ENCODE results near the gene COX19.
"Not testable (repeated sequence)": the region's sequence is repeated elsewhere in the genome, so short reads cannot be mapped to it uniquely, and the experiment has no call there.

Gene COX19

DNA sequence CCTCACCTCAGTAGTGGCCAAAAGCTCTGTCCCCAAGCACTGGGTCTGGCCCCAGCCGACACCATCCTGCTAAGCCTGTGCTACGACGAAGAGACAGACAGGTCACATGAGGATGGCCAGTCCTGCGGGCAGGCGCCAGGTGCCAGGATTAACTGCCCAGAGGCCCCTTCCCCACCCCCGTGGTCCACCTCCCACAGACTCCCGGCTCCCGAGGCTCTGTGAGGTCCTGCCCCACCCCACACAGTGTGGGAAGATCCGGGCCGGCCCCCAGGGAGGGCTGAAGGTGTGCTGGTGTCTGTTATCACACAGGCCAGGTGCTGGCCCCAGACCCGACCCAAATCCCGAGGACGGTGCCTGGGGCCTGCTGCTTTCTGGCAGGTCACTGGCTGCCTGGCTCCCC, 34.9 kb upstream of the COX19 start:
- no peak for DNase-seq (ENCODE audit: low read depth)

- no peak for DNase-seq (ENCODE audit: low read depth)
Observed at GRCh38 chr7:1009747-1010146, 34.4 kb upstream of the COX19 start.

- no peak for DNase-seq (ENCODE audit: low read depth)
Observed at GRCh38 chr7:1008733-1009363, 33.5 kb upstream of the COX19 start.

DNA sequence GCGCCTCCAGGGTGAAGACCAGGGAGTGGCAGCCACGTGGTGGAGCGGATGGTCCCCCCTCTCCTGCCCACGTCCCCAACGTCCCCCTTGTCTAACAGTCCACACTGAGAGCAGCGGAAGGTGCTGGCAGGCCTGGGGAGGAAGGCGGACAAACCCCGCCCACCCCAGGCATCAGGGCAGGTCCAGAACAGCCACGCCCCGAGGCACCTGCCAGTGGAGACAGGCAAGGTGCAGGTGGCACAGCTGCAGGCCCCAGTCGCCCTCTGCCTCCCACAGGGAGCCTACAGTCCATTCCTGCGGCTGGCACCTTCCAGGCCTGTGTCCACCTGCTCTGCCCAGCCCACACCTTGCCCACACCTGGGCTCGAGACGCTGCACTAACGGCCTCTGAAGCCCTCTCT, 32.6 kb upstream of the COX19 start:
- DNase-seq (ENCODE audit: low read depth), result no peak

GRCh38 chr7:1005303-1005702, 30.0 kb upstream of the COX19 start:
- DNase-seq (ENCODE audit: low read depth), result no peak

DNA sequence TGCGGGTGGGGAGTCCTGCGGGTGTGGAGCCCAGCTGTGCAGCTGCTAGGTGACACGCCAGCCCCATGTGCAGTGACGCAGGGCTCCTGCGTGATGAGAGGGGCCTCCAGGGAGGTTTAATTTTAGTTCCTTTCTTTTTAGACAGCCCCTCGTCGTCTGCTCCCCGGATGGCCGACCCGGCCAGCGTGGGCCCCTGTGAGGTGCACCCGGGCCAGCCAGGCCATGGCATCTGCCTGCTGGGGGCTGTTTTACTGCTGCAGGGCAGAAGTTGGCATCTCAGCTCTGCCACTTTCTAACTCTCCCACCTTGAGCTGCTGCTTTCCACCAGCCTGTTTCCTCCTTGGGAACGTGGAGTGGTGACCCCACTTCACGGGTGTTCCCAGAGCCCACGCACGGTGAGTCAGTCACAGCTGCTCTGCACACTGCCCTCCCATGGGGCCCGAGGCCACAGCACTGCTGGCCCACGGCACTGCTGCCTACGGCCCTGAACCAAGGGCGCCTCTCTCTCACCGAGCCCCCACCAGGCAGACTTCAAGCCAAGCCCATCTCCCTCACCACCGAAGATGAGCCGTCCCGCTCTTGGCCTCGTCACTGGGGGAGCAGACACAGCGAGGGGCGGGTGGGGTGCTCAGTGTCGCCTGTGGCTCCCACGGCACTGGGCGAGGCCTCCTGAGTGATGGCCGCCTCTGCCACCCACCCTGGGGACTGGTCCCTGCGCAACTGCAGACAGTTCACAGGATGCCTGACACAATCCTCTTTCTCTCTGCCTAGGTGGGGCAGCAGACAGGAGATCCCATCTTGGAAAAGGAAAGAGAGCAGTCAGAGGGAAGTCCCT, 28.9 kb upstream of the COX19 start:
- DNase-seq (ENCODE audit: low read depth), result no peak

DNA sequence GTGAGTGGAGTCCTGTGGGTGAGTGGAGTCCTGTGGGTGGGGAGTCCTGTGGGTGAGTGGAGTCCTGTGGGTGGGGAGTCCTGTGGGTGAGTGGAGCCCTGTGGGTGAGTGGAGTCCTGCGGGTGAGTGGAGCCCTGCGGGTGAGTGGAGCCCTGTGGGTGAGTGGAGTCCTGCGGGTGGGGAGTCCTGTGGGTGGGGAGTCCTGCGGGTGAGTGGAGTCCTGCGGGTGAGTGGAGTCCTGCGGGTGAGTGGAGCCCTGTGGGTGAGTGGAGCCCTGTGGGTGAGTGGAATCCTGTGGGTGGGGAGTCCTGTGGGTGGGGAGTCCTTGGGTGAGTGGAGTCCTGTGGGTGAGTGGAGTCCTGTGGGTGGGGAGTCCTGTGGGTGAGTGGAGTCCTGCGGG, 27.1 kb upstream of the COX19 start:
- not testable (repeated sequence) for DNase-seq (ENCODE audit: low read depth)

DNA sequence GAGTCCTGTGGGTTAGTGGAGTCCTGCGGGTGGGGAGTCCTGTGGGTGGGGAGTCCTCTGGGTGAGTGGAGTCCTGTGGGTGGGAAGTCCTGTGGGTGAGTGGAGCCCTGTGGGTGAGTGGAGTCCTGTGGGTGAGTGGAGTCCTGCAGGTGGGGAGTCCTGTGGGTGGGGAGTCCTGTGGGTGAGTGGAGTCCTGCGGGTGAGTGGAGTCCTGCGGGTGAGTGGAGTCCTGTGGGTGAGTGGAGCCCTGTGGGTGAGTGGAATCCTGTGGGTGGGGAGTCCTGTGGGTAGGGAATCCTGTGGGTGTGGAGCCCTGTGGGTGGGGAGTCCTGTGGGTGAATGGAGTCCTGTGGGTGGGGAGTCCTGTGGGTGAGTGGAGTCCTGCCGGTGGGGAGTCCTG, 26.7 kb upstream of the COX19 start:
- DNase-seq (ENCODE audit: low read depth), result not testable (repeated sequence)

- not testable (repeated sequence) for DNase-seq (ENCODE audit: low read depth)
Observed at GRCh38 chr7:1001069-1001770, 25.9 kb upstream of the COX19 start.

GRCh38 chr7:999941-1000935, 24.9 kb upstream of the COX19 start:
- no peak for DNase-seq (ENCODE audit: low read depth)

DNA sequence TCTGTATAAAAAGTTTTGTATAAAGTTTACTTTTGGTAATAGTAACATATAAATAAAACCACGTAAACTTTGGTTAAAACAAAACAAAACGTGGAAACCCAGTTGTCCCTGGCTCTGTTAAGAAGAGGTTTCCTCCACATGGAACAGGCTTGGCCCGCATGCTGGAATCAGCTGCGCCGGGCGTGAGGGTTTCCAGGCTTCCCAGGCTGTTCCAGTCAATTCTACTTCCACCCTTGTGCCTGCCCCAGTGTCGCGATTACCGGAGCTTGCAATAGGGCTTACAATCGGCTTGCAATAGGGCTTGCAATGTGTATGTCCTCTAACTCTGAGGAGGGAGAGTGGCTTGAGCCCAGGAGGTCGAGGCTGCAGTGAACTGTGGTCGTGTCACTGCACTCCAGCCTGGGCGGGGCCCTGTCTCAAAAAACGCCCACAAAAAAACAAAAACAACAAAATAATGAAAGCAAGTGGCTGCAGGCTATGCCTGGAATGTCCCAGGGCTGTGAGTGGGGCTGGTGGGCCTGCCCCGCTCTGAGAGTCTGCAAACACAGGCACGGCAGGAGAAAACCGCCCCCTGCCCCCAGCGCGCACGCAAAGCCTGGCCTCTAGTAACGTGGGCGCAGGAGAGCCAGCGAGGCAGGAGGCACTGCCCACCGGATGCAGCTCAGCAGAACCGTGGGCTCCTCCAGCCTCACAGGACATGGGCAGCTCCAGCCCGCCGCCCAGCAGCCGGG, 24.0 kb upstream of the COX19 start:
- DNase-seq (ENCODE audit: low read depth), result no peak

- DNase-seq (ENCODE audit: low read depth), result no peak
Observed at GRCh38 chr7:997404-998395, 22.4 kb upstream of the COX19 start.

DNA sequence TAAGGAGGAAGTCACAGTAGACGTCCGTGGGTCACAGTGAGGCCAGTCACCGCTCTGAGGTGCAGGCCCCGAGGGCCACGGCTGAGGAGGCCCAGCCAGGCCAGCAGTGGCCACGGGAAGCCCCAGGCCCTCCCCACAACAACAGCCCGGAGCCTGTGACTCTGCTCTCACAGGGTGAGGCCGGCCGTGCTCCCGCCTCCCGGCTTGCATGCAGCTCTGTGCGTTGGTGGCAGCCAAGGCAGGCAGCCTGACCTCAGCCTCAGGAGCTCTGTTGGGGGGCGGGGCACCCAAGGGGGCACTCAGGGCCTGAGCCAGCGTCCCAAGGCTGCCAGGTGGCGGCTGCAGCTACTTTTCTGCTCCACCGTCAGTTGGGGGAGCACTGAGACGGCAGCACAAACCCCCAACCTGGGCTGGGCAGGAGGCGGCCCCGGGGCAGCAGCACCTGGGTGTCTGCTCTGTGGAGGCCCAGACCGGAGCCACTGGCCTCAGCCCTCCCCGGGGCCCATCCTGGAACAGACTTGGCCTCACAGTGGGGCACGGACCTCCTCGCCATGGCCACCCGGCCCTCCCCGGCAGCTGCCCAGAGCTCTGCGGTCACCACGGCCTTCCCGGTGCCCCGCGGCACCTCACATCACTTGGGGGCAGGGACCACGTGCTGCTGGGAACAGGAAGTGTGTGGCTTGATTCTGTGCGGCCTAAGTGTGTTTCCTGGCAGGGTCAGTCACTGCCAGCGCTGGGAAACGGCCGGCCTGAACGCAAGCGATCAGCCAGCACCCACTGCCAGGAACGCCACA, 20.9 kb upstream of the COX19 start:
- DNase-seq (ENCODE audit: low read depth), result no peak

DNA sequence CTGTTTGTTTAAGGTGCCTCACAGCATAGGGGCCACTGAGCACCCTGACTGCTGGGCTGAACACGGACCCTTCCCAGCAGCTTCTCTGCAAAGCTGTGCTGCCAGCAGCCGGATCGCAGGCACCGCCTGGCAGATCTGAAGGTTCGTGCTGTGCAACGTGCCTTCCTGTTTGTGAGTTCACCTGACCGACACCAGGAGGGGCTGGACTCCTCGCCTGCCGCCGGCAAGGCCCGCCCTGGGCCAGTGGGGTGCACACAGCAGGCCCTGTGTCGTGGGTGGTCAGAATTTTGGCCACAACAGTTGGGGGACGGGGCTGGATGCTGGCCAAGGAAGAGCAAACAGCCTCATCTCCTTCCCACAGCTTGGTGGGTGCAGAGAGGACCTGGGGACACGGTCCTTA, 20.2 kb upstream of the COX19 start:
- no peak for DNase-seq (ENCODE audit: low read depth)

- DNase-seq (ENCODE audit: low read depth), result no peak
Observed at GRCh38 chr7:994592-995308, 19.4 kb upstream of the COX19 start.

- DNase-seq (ENCODE audit: low read depth), result peak; percentile 92
Observed at GRCh38 chr7:992709-993607, 17.6 kb upstream of the COX19 start.
